GM18508 (cell line): ENCODE data around the gene ENDOV.

Experiments used
- ATAC-seq: cut with Tn5 transposase; IDR thresholded peaks from one replicate; pipeline ENCODE4 v1.9.1; 2021; ENCODE audit warnings: moderate number of reproducible peaks; ENCODE audit not compliant: insufficient read depth, unreplicated experiment

Gene ENDOV

GRCh38 chr17:80413771-80414507, 1.0 kb upstream of the ENDOV start:
- no peak for ATAC-seq

- no peak for ATAC-seq
Measured at GRCh38 chr17:80414508-80414802, 512 bp upstream of the ENDOV start.

- ATAC-seq: no peak
Measured at GRCh38 chr17:80415626-80416137, 715 bp downstream of the ENDOV start.

- no peak for ATAC-seq
Measured at GRCh38 chr17:80416260-80416939, 1.4 kb downstream of the ENDOV start.

- no peak for ATAC-seq
Measured at GRCh38 chr17:80416940-80417293, 1.9 kb downstream of the ENDOV start.

- no peak for ATAC-seq
Measured at GRCh38 chr17:80418589-80418988, 3.6 kb downstream of the ENDOV start.

GRCh38 chr17:80419255-80419654, 4.3 kb downstream of the ENDOV start:
- no peak for ATAC-seq

- ATAC-seq: no peak
Measured at GRCh38 chr17:80421381-80422090, 6.6 kb downstream of the ENDOV start.

GRCh38 chr17:80422276-80422675, 7.3 kb downstream of the ENDOV start:
- no peak for ATAC-seq

- ATAC-seq: no peak
Measured at GRCh38 chr17:80422981-80423380, 8.0 kb downstream of the ENDOV start.

GRCh38 chr17:80423536-80424225, 8.7 kb downstream of the ENDOV start:
- no peak for ATAC-seq

GRCh38 chr17:80424261-80424660, 9.3 kb downstream of the ENDOV start:
- ATAC-seq: no peak

GRCh38 chr17:80424878-80425765, 10.2 kb downstream of the ENDOV start:
- no peak for ATAC-seq

GRCh38 chr17:80425835-80426426, 11.0 kb downstream of the ENDOV start:
- no peak for ATAC-seq

GRCh38 chr17:80426671-80427326, 11.8 kb downstream of the ENDOV start:
- ATAC-seq: no peak

- ATAC-seq: no peak
Measured at GRCh38 chr17:80427366-80428282, 12.7 kb downstream of the ENDOV start.

GRCh38 chr17:80428363-80428762, 13.4 kb downstream of the ENDOV start:
- ATAC-seq: no peak

GRCh38 chr17:80428796-80429195, 13.8 kb downstream of the ENDOV start:
- ATAC-seq: no peak
